GM18498 (cell line): ENCODE data around the gene FGD5.

Experiments used
- ATAC-seq: cut with Tn5 transposase; IDR thresholded peaks from one replicate; pipeline ENCODE4 v1.9.1; 2021; ENCODE audit warnings: mild to moderate bottlenecking, moderate library complexity; ENCODE audit not compliant: unreplicated experiment

FGD5 gene

DNA sequence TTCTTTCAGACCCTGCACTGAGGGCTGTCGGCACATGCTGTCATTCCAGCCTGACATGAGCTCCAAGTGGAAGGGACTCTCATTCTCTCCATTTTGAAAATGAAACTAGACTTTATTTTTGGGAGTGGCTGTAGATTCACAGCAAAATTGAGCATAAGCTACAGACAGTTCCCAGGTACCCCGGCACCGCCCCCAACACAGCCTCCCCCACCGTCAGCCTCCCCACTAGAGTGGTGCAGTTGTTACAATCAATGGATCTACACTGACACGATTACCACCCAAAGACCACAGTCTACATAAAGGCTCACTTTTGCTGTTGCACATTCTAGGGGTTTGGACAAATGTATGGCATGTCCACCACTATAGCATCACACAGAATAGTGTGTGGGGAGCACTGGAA is 29.5 kb upstream of the FGD5 start:
- no peak for ATAC-seq

DNA sequence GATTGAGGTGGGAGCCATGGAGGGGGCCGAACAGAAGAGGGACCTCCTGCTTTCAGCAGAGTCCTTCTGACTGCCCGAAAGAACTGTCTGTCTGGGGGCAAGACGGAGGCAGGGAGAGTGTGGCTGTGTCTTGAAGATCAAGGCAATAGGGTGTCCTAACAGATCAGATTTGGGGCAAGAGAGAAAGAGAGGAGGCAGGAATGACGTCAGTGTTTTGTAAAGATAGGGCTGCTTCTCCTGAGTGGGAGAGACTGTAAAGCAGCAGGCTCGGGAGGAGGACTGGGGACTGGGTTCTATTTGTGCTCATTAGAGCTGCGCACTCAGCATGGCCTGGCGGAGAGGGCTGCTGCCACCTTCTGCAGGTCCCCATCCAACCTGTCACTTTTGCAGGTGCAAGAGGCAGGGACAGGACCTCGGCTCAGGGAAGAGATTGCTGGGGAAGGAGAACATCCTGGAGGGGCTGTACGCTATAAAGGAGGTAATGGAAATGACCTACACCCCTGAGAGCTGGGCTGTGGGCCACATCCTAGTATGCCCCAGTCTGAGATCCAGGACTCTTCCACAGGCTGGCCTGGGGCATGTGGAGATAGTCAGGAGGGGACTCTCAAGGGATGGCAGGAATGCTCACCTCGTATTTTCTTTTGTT is 29.0 kb upstream of the FGD5 start:
- no peak for ATAC-seq

DNA sequence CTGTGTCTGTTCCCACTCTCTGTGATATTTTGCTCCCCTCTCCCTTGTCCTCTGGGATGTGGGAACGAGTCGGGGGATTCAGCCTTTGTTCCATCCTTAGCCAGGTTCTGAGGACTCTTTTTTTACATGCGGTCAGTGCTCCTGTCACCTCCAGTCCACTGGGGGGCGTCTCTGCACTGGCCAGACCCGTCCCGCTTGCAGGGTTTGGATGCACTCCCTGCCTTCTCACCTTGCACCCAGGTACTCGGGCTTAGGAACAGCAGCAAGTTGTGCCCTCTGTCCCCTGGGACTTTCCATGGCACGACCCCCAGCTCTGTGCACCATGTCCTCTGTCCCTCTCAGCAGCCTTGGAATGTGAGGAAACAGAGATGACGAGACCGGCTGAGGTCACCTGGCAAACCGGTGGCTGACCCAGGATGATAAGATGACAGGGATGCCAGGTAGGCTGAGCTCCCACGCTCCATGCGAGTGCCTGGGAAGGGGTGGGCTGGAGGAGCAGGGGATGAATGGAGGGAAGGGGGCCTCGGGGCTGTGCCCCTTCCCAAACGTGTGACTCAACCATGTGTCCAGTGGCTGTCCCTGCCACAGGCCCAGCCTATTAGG is 27.3 kb upstream of the FGD5 start:
- ATAC-seq: no peak

DNA sequence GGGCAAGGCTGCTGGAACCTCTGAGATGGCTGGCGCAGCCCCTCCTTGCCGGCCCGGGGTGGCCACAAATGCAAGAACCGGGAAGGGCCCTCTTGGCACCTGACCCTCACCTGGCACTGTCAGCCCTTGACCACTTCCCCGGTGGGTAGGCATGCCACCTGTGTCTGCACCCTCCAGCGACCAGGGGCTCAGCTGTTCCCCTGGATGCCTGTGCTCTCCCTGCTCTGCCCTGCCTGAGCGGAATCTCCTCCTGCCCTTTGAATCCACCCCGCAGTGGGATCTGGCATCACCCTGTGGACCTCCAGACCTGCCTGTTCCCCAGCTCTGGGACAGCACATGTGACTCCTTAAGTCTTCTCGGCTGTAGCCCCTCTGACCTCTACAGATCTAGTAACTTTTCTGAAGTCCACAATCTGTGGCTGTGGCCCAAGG is 26.1 kb upstream of the FGD5 start:
- ATAC-seq: no peak

DNA sequence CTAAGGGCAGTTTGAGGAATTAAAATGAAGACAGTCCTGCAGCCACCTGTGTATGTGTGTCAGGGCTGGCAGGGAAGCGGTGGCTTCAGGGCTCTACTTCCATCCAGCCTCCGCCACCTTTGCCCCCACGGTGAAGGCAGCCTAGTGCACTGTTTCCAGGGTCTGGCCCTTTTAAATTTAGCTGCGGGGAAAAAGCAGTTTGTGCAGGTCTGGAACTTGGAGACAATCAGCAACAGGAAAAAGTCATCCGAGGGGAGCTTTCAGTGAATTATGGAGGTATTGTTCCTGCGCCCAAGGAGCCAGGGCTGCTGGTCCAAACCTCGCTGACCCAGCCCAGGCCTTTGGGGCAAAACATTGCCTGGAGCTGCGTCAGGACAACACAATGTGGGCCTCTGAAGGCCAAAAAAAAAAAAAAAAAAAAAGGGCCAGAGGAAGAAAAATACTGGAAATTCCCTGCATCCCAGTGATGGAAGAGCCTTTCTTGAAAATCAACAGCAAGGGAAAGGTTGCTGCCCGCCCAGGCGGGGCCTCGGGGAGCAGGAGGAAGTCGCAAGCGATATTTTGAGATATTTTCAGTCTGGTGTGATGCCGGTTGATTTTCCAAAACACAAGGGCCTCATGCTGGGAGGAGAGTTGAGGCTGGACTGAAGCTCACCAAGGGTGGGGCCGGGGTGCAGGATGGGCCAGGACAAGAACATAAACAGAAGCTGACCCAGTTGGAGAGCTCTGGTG is 25.5 kb upstream of the FGD5 start:
- no peak for ATAC-seq

DNA sequence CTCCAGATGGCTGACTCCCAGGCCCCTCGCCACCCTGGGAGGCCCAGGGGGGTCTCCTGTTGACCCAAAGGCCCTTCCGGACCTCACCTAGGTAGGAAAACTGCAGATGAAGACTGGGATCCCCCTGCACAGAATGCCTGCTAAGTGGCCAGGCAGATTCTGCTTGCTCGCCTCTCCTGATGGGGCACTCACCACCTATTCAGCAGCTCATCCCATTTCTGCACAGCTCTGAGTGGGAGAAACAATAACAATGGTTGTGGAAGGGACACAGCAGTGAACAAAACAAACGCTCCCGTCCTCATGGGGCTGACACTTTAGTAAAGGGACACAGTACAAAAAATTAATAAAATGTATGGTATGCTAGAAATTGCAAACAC is 24.9 kb upstream of the FGD5 start:
- ATAC-seq: no peak

DNA sequence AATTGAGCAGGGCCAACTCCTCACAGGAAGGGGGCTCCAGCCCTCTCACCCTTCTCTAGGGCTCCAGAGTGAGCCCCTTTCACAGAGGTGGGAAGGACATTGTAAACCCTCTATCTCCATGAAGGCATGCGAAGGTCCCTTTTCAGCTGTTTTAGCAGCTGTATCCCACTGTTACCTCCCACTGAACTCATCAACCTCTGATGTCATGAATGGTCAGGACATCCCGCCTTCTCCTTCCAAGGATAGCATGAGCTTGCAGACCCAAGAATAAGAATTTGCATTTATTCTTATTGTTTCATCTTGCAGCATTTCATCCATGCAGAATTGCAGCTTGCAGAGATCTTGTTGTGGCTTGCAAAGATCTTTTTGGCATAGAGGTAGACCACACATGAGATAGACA is 24.3 kb upstream of the FGD5 start:
- no peak for ATAC-seq

DNA sequence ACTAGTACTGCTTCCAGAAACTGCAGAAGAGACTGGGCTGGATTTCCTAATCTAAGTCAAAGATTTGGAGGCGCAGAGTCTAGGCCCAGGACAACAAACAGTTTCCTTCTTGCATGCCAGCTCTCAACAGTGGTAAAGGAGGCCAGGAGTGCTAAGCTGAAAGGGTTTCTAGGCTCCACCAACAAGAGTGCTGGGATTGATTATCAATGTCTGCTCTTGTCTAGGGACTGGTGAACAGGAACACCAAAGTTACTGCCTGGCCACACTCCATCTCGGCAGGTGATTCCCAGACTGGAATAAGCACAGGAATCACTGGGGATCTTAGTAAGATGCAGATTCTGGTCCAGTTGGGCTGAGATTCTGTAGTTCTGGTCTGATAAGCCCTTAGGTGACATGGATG is 22.8 kb upstream of the FGD5 start:
- ATAC-seq: no peak

DNA sequence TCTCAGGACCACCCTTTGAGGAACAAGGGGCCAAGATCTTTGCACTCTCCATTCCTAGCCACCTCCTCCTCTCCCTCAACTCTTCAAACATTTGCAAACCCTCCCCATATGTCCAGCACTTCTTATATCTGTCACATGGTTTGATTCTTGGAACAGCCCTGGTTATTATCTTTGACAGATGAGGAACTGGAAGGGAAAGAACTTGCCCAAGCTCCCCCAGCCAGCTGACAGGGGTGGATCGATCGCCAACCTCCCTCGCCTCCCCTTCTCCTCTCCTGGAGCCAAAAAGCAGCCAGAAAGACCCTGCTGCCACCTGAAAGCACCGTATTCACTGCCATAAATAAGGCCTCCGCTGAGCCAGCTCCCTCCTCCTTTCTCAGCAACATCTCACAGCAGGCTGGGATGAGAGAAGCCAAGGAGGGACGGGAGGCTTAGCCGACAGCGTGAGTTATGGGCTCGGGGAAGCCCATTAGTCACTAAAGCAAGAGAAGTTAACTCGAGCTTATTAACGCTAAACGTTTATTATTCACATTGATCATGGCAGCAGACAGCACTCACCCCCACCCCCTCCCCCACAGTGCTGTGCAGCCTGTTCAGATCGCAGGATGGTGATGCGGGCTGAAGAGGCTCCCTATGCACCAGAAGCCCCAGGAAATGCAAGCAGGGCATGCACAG is 22.2 kb upstream of the FGD5 start:
- no peak for ATAC-seq

DNA sequence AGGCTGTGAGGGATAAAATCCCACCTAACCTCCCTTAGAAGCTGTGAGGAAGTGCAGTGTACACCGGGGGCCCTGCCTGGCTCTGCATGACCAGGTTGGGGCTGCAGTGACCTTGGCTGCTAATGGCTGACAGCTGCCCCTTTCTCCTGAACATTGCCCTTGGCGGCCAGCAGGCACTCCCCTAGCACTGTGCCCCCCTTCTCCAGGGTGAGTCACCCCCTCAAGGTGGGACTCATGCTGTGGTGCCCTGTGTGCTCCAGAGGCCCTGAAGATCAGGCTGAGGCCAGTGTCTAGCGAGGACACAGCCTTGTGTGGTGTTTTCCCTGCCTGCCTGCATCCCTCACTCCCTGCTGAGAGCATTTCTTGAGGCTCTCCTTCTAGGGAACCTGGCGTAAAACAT is 21.0 kb upstream of the FGD5 start:
- no peak for ATAC-seq

DNA sequence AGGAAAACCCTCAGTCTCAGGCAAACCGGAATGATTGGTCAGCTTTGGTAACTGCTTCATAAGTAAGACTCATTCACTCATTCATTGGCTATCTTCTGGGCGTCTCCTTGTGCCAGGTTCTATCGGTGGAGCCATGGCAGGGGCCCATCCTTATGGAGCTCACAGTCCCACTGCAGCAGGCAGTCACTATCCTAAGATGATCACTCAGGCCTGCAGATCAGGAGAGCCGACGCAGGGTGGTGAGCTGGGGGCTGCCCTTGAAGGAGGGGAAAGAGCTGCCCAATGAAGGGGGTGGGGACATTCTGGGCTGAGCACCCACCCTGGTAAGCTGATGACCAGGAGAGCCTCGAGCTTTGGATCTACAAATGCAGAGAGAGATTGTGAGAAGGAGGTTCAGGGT is 20.5 kb upstream of the FGD5 start:
- no peak for ATAC-seq

DNA sequence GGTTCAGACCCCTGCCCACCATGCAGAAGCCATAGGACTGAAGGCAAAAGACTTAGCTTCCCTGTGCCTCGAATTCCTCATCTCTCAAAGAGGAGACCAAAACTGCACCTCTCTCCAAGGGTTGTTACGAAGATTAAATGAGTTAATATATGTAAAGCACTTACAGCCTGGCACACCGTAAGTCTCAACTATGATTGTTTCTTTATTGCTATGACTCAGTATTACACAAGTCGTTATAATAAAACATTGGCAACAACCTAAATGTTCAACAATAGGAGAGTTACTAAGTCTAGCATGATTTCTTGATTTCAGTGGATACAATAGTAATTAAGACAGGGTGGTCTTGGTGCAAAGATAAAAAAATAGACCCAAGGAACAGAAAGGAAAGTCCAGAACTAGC is 19.6 kb upstream of the FGD5 start:
- no peak for ATAC-seq

DNA sequence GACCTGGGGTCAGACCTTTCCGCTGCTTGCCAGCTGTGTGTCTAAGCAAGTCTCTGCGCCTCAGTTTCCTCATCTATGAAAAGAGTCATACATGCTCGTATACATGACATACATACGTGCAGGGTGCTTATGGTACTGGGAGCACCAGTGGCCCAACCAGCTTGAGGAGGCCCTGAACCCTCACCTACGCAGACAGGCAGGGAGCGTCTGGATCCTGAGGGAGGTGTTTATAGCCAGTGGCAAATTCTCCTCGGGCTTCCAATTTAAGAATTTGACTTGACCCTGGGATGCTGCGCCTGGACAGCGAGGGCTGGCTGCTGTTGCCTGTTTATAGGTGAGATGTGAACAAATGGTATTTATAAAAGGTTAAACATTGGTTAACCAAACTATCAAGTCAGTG is 17.7 kb upstream of the FGD5 start:
- ATAC-seq: no peak

DNA sequence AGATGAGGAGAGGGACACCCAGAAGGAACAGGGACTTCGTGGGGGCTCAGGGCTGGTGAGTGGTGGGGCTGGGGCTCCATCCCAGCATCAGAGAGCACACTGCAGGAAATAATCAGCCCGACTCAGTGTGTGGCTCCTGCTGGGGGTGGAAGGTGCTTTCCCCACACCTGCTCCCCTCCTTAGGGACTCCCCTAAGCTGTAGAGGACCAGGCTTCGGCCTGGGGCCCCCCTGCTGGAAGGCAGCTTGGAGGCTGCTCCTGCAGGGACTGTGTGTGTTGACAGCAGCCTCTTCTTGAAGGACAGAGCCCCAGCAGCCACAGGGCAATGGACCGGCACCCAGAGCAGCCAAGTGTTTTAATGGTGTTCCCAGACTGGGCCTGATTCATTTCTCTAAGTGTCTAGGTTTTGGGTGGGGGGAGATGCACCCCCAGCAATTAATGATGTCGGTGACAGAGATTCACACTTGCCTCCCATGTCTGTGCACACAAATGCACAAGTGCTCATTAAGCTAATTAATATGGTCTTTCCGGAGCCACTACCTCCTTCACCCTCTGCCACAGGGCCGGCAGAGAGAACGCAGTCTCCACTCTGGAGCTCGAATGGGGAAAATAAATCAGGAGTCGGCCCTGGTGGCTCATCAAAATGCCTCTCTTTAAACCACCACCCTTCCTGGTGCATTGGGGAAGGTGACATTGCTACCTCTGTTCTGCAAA is 16.9 kb upstream of the FGD5 start:
- ATAC-seq: no peak

DNA sequence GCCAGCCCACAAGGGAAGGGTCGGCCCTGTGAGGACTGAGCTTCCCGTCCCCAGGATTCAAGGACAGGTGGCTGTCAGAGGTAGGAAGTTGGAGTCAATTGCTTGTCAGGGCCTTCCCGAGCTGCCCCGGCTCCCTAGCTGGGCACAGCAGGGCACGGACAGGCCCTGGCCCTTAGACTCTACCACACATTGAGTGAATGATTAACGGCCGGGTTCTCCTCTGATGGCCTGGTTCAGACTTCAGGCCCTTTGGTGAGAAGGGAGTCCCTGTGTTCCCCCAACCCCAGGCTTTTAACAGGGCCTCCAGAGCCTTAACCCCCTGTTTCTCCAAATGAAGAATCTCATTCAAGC is 16.4 kb upstream of the FGD5 start:
- ATAC-seq: no peak

DNA sequence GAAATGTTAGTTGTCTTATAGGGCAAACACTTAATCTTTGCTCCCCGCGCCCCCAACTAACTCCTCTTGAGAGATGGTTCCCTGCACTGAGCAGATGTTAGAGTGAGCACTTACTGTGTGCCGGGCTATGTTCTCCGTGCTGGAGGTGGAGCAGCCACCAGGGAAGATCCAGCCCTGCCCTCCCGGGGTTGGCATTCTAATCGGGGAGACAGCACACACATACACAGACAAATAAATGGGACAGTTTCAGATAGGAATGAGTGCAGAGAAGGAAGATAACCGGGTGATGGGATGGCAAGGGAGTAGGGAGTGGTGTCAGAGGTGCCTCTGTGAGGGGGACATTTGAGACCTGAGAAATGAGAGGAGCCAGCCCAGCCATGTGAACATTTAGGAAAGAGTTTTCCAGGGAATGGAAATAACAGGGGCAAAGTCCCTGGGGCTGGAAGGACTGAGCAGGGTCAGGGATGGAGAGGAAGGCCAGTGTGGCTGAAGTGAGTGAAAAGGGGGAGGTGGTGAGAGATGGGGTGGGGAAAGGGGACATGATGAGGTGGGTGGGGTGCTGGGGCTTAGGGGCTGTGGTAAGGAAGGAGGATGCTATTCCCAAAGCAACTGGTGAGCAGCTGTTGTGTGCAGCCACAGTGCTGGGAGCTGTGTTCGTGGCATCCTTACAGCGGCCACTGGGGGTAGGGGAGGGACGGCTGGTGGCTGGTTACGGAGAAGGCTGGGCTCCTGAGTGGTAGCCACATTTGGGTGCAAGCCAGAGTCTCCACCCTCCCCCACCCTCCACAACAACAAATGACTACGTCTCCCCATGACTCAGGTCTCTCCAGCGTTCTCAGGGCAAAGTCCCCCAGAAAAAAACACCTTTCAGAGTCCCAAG is 15.4 kb upstream of the FGD5 start:
- no peak for ATAC-seq

DNA sequence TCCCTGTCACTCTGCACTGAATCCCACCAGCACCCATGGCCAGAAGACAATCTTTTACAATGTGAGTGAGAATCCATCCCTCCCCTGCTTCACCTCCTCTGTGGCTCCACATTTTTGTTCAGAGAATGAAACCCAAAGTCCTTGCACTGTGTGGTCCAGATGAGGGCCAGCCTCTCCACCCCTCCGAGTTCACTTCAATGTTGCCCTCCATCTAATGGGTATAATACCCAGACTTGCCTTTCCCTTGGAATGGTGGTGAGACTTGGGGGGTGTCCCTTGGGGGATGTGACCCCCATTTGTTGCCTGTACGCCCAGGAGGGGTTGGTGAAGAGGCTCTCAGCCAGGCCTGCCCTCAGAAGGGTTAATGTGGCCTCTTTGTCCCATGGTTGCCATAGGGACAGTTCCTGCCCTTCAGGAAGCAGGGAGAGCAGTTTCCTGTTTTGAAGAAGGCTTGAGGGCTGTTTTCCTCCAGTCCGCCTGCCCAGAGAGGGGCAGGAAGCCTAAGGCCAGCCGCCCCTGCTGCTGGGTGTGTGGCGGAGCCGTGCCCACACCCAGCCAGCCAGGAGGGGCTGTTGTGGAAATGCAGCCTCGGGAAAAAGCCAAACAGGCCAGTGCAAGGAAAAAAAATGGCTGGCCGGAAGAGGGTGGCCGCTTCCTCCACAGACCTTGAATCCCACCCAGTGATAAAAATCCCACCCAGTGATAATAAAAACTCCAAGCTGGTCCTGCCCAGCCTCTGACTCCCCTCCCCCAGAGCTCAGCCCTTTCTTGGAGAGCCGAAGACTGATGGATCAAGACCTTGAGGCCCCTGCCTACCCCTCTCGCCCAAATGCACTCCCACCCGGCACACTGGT is 14.6 kb upstream of the FGD5 start:
- no peak for ATAC-seq

DNA sequence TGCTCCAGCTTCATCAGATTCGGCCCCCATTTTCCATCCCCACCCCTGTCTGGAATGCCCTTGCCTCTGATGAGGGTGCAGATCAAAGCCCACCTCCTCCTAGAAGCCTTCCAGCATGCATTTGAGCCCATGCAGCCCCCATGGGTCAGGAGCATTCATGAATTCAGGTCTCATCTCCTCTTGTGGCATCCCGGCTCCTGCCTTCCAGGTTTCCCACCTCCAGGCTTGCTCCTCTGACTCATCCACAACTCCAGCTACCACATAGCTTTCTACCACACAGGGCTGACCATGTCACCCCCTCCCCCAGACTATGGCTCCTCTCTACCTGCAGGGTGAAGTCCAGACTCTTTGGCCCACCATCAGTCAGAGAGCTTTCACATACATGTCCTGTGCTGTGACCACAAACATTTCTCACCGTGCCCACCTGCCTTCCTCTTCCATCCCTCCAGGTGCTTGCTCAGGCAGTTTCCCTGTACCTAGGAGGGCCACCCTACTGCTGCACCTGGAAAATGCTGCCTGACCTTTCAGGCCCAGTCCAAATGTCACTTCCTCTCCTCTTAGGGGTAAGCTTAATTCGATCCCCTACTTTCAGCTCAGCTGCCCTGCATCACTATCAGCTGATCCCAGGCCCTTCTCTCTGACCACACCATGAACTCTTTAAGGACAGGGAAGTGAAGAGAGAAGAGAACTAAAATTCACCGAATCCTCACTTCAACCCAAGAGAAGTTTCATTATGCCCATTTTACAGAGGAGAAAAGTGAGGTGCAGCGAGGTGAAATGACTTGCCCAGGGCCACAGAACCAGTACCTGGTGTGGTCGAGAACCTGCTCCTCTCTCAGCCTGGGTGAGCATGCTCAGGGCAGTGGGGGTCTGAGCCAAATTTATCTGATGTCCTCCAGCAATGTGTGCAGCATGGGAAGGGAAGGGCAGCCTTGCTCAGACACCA is 13.7 kb upstream of the FGD5 start:
- no peak for ATAC-seq
